HEK293 (cell line): ENCODE results near the gene PGBD2.

Source experiments
- CTCF ChIA-PET: fragments of 350-600 bp; formaldehyde crosslinking; extraction: SDS; loops from one replicate; lab custom pipeline; 2021; ENCODE audit warnings: antibody characterized with exemption; lab: Yijun Ruan, JAX
- POLR2A ChIA-PET: fragments of 300-600 bp; formaldehyde crosslinking; extraction: SDS; loops from one replicate; lab custom pipeline; 2020; ENCODE audit warnings: antibody characterized with exemption, inconsistent platforms; lab: Yijun Ruan, JAX
- H3K27ac ChIP-seq: fragments of 200-500 bp; sonication (Bioruptor generic); 2 replicates; pipeline ENCODE4 v1.5.1; 2014; ENCODE audit warnings: low read depth, low read length, control low read depth, inconsistent platforms; ENCODE audit errors: extremely low read depth
- H3K36me3 ChIP-seq, 2 experiments: fragments of 200-500 bp in 1 of 2; sonication (Bioruptor generic) in 1 of 2; 1 replicate in 1 of 2; 2 replicates in 1 of 2; pipeline ENCODE4 v1.5.1; 2014 to 2017; ENCODE audit warnings: inconsistent platforms in 2 of 2, low read length in 2 of 2; ENCODE audit not compliant: control insufficient read depth in 2 of 2, insufficient read depth in 1 of 2
- H3K4me1 ChIP-seq: fragments of 200-500 bp; sonication (Bioruptor generic); 2 replicates; pipeline ENCODE4 v1.5.1; 2014; ENCODE audit warnings: mild to moderate bottlenecking, low read length, inconsistent platforms; ENCODE audit not compliant: control insufficient read depth, insufficient read depth
- H3K4me3 ChIP-seq: 2 replicates; pipeline ENCODE4 v1.5.1; 2011; ENCODE audit warnings: low read depth, mild to moderate bottlenecking, control low read depth, low read length, moderate library complexity
- H3K9me3 ChIP-seq: fragments of 200-500 bp; sonication (Bioruptor generic); 2 replicates; pipeline ENCODE4 v1.5.1; 2014; ENCODE audit warnings: low read depth, low read length, inconsistent platforms; ENCODE audit not compliant: control insufficient read depth, insufficient read depth
- KLF9 ChIP-seq: fragments of 450-650 bp; formaldehyde crosslinking; IDR thresholded peaks from 2 replicates; pipeline ENCODE4 v1.5.1; 2016; ENCODE audit warnings: missing biosample characterization, missing genetic modification characterization, low read depth
- MEIS1 ChIP-seq: sonication (generic); formaldehyde crosslinking; IDR thresholded peaks from 2 replicates; pipeline ENCODE4 v1.8.1; 2022; ENCODE audit warnings: missing genetic modification reagents, mild to moderate bottlenecking, borderline replicate concordance
- PBX3 ChIP-seq: sonication (generic); formaldehyde crosslinking; IDR thresholded peaks from 2 replicates; pipeline ENCODE4 v1.8.1; 2022; ENCODE audit warnings: mild to moderate bottlenecking, moderate library complexity, missing genetic modification reagents
- ZBTB20 ChIP-seq: fragments of 450-650 bp; formaldehyde crosslinking; IDR thresholded peaks from 2 replicates; pipeline ENCODE4 v1.5.1; 2016; ENCODE audit warnings: missing biosample characterization, missing genetic modification characterization
- ZBTB6 ChIP-seq: fragments of 450-650 bp; formaldehyde crosslinking; IDR thresholded peaks from 2 replicates; pipeline ENCODE4 v1.5.1; 2017; ENCODE audit warnings: missing biosample characterization, missing genetic modification characterization
- ZIC2 ChIP-seq: fragments of 450-650 bp; formaldehyde crosslinking; IDR thresholded peaks from 2 replicates; pipeline ENCODE4 v1.5.1; 2016; ENCODE audit warnings: missing biosample characterization, missing genetic modification characterization
- ZNF10 ChIP-seq: fragments of 450-650 bp; formaldehyde crosslinking; IDR thresholded peaks from 2 replicates; pipeline ENCODE4 v1.5.1; 2017; ENCODE audit warnings: missing biosample characterization, missing genetic modification characterization
- ZNF169 ChIP-seq: fragments of 450-650 bp; formaldehyde crosslinking; IDR thresholded peaks from 2 replicates; pipeline ENCODE4 v1.5.1; 2016; ENCODE audit warnings: missing biosample characterization, missing genetic modification characterization
- ZNF24 ChIP-seq: fragments of 450-650 bp; formaldehyde crosslinking; IDR thresholded peaks from 2 replicates; pipeline ENCODE4 v1.5.1; 2016; ENCODE audit warnings: missing biosample characterization, missing genetic modification characterization
- ZNF335 ChIP-seq: fragments of 450-650 bp; formaldehyde crosslinking; conservative IDR thresholded peaks from 2 replicates; pipeline ENCODE4 v1.5.1; 2016; ENCODE audit warnings: missing biosample characterization, missing genetic modification characterization
- ZNF596 ChIP-seq: fragments of 450-650 bp; IDR thresholded peaks from 2 replicates; pipeline ENCODE4 v1.5.0; 2018; ENCODE audit warnings: missing biosample characterization, mild to moderate bottlenecking, missing genetic modification characterization, moderate library complexity
- ZNF639 ChIP-seq: fragments of 450-650 bp; formaldehyde crosslinking; IDR thresholded peaks from 2 replicates; pipeline ENCODE4 v1.5.1; 2016; ENCODE audit warnings: missing biosample characterization, missing genetic modification characterization
- ZNF830 ChIP-seq: fragments of 450-650 bp; IDR thresholded peaks from 2 replicates; pipeline ENCODE4 v1.5.0; 2018; ENCODE audit warnings: missing biosample characterization, missing genetic modification characterization, low read depth, mild to moderate bottlenecking, moderate library complexity
- ZSCAN23 ChIP-seq: fragments of 450-650 bp; formaldehyde crosslinking; IDR thresholded peaks from 2 replicates; pipeline ENCODE4 v1.5.1; 2016; ENCODE audit warnings: missing biosample characterization, missing genetic modification characterization

Gene PGBD2

GRCh38 chr1:248904437-248905216, 1.4 kb upstream of the PGBD2 start:
- Histone ChIP-seq H3K4me3 (no peak overlapping the region), H3K36me3 (no peaks in the 10 kb centered on the region), H3K9me3 (no peaks in the 10 kb centered on the region), H3K4me1 (no peaks in the 10 kb centered on the region), H3K27ac (no peak overlapping the region)
- POLR2A ChIA-PET, result no interaction called here
- CTCF ChIA-PET, result no interaction called here
- no peak for TF ChIP-seq ZNF639 (tag by site-specific recombination)

GRCh38 chr1:248905662-248906008, 400 bp upstream of the PGBD2 start:
- no peaks in the 10 kb centered on the region for H3K4me1 ChIP-seq
- H3K36me3 ChIP-seq, result no peaks in the 10 kb centered on the region
- ChIA-PET CTCF (interaction anchor here (0.6 kb wide), 1 partner anchor 226 kb away, joined by 3 read pairs; no protein-coding TSS in a partner anchor), POLR2A (interaction anchor here (0.8 to 1.0 kb wide), 2 partner anchors 68 to 79 kb away, joined by 3 to 4 read pairs; partner anchors contain the start of gene ZNF672)
- peak overlapping the region; percentile 2; the same call in 1 of the 2 replicates for H3K27ac ChIP-seq
- H3K4me3 ChIP-seq, result peak overlapping the region; percentile 31
- H3K9me3 ChIP-seq, result no peaks in the 10 kb centered on the region
- TF ChIP-seq ZNF10 (tag by site-specific recombination), result 0 out of 2 replicates have a peak, but pooled peaks have one; percentile 13
- no peak for TF ChIP-seq ZSCAN23 (tag by site-specific recombination)
- peak; percentile 34; the same call in 1 of the 2 replicates for TF ChIP-seq ZNF335 (tag by site-specific recombination)

- CTCF ChIA-PET, result interaction anchor here (1.0 kb wide), 1 partner anchor 58 kb away, joined by 3 read pairs; no protein-coding TSS in a partner anchor
- H3K27ac ChIP-seq, result 0 out of 2 replicates have a peak overlapping the region, but pooled peaks have one; percentile 21
These were observed 972 bp downstream of the PGBD2 start for GRCh38 chr1:248906753-248907661.

GRCh38 chr1:248910761-248911160, 4.7 kb downstream of the PGBD2 start:
- Histone ChIP-seq H3K27ac (no peak overlapping the region), H3K9me3 (no peaks in the 10 kb centered on the region), H3K4me3 (no peak overlapping the region), H3K4me1 (no peaks in the 10 kb centered on the region), H3K36me3 (peaks cover 0 to 10% of the 10 kb centered on the region in 2 experiments; a peak in 1 of 3 replicates)
- POLR2A ChIA-PET, result no interaction called here
- TF ChIP-seq ZBTB6 (tag by site-specific recombination) (no peak), ZNF596 (no peak), ZNF830 (tag by site-specific recombination) (no peak)
- CTCF ChIA-PET, result no interaction called here

More at GRCh38 chr1:248906753-248907661, 972 bp downstream of the PGBD2 start:
- Histone ChIP-seq H3K9me3 (no peaks in the 10 kb centered on the region), H3K4me3 (peak overlapping the region; percentile 42), H3K4me1 (no peaks in the 10 kb centered on the region), H3K36me3 (no peaks in the 10 kb centered on the region)
- TF ChIP-seq ZBTB20 (tag by site-specific recombination) (peak; percentile 45; the same call in 1 of the 2 replicates), KLF9 (no peak), ZNF169 (no peak), ZNF24 (no peak), PBX3 (CRISPR knock-in tag) (no peak), ZIC2 (no peak), MEIS1 (CRISPR knock-in tag) (no peak)
- POLR2A ChIA-PET, result no interaction called here
